OCI-LY1 (cell line): ENCODE data around the gene ERICH3.

Source experiments
- EZH2 ChIP-seq: fragments of 200-600 bp; sonication (generic), shearing (Covaris generic); IDR thresholded peaks from 2 replicates; pipeline ENCODE4 v1.8.0; 2017; ENCODE audit warnings: borderline replicate concordance, mixed run types, mild to moderate bottlenecking, antibody characterized with exemption, low read length, moderate library complexity, mixed read lengths
- TF ChIP-seq, protein P1 (sequence below): fragments of 200-600 bp; sonication (generic), shearing (Covaris generic); IDR thresholded peaks from 2 replicates; pipeline ENCODE4 v1.5.1; 2017; ENCODE audit warnings: mild to moderate bottlenecking, antibody characterized with exemption, low read length, moderate library complexity, mixed read lengths

DNA sequence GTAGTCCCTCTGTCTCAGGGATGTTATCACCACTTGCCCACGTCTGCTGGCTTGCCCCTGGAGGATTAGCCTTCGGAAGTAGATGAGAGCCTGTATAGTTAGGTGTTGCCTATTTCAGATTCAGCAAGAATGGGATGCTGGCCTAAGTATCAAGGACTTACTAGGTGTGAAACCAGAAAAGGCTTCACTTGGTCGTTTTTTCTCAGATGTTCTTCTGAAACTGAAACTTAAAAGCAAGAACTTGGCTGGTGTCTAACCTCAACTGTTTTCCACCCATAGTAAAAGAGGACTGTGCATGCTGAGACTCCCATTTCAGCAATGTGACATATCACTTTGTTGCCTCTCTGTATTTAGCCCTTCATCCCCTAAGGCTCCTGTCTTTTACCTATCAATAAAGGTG, 94.2 kb downstream of the ERICH3 start:
- TF ChIP-seq, protein P1, sequence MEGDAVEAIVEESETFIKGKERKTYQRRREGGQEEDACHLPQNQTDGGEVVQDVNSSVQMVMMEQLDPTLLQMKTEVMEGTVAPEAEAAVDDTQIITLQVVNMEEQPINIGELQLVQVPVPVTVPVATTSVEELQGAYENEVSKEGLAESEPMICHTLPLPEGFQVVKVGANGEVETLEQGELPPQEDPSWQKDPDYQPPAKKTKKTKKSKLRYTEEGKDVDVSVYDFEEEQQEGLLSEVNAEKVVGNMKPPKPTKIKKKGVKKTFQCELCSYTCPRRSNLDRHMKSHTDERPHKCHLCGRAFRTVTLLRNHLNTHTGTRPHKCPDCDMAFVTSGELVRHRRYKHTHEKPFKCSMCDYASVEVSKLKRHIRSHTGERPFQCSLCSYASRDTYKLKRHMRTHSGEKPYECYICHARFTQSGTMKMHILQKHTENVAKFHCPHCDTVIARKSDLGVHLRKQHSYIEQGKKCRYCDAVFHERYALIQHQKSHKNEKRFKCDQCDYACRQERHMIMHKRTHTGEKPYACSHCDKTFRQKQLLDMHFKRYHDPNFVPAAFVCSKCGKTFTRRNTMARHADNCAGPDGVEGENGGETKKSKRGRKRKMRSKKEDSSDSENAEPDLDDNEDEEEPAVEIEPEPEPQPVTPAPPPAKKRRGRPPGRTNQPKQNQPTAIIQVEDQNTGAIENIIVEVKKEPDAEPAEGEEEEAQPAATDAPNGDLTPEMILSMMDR = no peak
- no peak for TF ChIP-seq EZH2
